DOHH2 (cell line): ENCODE data around the gene RBMXL2.

ENCODE experiments used
- H3F3A ChIP-seq: fragments of 200-600 bp; sonication (generic), shearing (Covaris generic); 2 replicates; pipeline ENCODE4 v1.6.0; 2016; ENCODE audit warnings: antibody characterized with exemption, mild to moderate bottlenecking; ENCODE audit not compliant: control insufficient read depth, insufficient read depth
- H3K27ac ChIP-seq: fragments of 200-600 bp; sonication (generic); 2 replicates; pipeline ENCODE4 v1.5.1; 2014; ENCODE audit warnings: low read depth, mild to moderate bottlenecking, low read length, moderate library complexity
- H3K27me3 ChIP-seq: fragments of 200-600 bp; sonication (generic); 2 replicates; pipeline ENCODE4 v1.6.1; 2014; ENCODE audit warnings: mild to moderate bottlenecking, low read length, mixed read lengths; ENCODE audit not compliant: control insufficient read depth
- H3K36me3 ChIP-seq: fragments of 200-600 bp; sonication (generic); 2 replicates; pipeline ENCODE4 v1.6.1; 2014; ENCODE audit warnings: mild to moderate bottlenecking, low read length, moderate library complexity, mixed read lengths; ENCODE audit not compliant: control insufficient read depth
- H3K4me1 ChIP-seq: fragments of 200-600 bp; sonication (generic); 2 replicates; pipeline ENCODE4 v1.6.1; 2014; ENCODE audit warnings: mild to moderate bottlenecking, low read length, mixed read lengths; ENCODE audit not compliant: control insufficient read depth
- H3K4me2 ChIP-seq: fragments of 200-600 bp; sonication (generic); 2 replicates; pipeline ENCODE4 v1.6.0; 2014; ENCODE audit warnings: mild to moderate bottlenecking, low read length, moderate library complexity
- H3K4me3 ChIP-seq: fragments of 200-600 bp; sonication (generic); 2 replicates; pipeline ENCODE4 v1.5.1; 2014; ENCODE audit warnings: mild to moderate bottlenecking, low read length, mixed read lengths
- H3K79me2 ChIP-seq: fragments of 200-600 bp; sonication (generic); 2 replicates; pipeline ENCODE4 v1.6.1; 2014; ENCODE audit warnings: mild to moderate bottlenecking, low read length, mixed read lengths; ENCODE audit not compliant: control insufficient read depth
- H3K9me2 ChIP-seq: fragments of 200-600 bp; sonication (generic); replicated peaks from 2 replicates; pipeline ENCODE4 v1.6.1; 2014; ENCODE audit warnings: mild to moderate bottlenecking, low read length, mixed read lengths; ENCODE audit not compliant: control insufficient read depth
- H3K9me3 ChIP-seq: fragments of 200-600 bp; sonication (generic); 2 replicates; pipeline ENCODE4 v1.6.1; 2014; ENCODE audit warnings: antibody characterized with exemption, low read length, mixed read lengths; ENCODE audit not compliant: control insufficient read depth, insufficient read depth
- H4K20me1 ChIP-seq: fragments of 200-600 bp; sonication (generic); 2 replicates; pipeline ENCODE4 v1.6.0; 2014; ENCODE audit warnings: low read depth, mild to moderate bottlenecking, antibody characterized with exemption, low read length, moderate library complexity; ENCODE audit not compliant: control insufficient read depth, insufficient read depth
- EZH2phosphoT487 ChIP-seq: fragments of 200-600 bp; sonication (generic); IDR thresholded peaks from 2 replicates; pipeline ENCODE4 v1.6.1; 2017; ENCODE audit warnings: borderline replicate concordance, mild to moderate bottlenecking, antibody characterized with exemption, low read length, moderate library complexity, mixed read lengths
- TF ChIP-seq, protein P1 (sequence below): fragments of 200-600 bp; sonication (generic); IDR thresholded peaks from one replicate; pipeline ENCODE4 v1.5.1; 2014; ENCODE audit warnings: antibody characterized with exemption, mild to moderate bottlenecking, low read depth, low read length; ENCODE audit not compliant: poor library complexity, severe bottlenecking

RBMXL2 gene

DNA sequence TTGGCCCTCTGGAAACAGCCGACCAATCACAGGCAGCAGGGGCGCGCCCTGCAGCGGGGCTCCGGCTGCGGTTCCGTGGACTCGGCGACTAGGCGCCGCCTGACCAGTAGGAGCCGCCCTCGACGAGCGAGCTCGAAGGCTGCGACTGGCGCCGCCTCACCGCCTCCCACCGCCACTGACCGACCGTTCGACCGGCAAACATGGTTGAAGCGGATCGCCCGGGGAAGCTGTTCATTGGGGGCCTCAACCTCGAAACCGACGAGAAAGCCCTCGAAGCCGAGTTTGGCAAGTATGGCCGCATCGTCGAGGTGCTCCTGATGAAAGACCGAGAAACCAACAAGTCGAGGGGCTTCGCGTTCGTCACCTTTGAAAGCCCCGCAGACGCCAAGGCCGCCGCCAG, at the start of gene RBMXL2:
Gene RBMXL2 (plus strand): TSS at position 78 of the 400 bp plus-strand sequence. CDS start 123 bp downstream, at position 201.
- peaks cover 3% of the 10 kb centered on the region; the same call in 1 of the 2 replicates for H3K9me3 ChIP-seq
- H3K79me2 ChIP-seq: no peaks in the 10 kb centered on the region
- H3F3A ChIP-seq: no peaks in the 10 kb centered on the region
- no peaks in the 10 kb centered on the region for H3K4me1 ChIP-seq
- no peak within 1 kb of the TSS for H3K4me3 ChIP-seq
- H3K9me2 ChIP-seq: no peaks in the 10 kb centered on the region
- TF ChIP-seq EZH2phosphoT487: no peak
- TF ChIP-seq, protein P1, sequence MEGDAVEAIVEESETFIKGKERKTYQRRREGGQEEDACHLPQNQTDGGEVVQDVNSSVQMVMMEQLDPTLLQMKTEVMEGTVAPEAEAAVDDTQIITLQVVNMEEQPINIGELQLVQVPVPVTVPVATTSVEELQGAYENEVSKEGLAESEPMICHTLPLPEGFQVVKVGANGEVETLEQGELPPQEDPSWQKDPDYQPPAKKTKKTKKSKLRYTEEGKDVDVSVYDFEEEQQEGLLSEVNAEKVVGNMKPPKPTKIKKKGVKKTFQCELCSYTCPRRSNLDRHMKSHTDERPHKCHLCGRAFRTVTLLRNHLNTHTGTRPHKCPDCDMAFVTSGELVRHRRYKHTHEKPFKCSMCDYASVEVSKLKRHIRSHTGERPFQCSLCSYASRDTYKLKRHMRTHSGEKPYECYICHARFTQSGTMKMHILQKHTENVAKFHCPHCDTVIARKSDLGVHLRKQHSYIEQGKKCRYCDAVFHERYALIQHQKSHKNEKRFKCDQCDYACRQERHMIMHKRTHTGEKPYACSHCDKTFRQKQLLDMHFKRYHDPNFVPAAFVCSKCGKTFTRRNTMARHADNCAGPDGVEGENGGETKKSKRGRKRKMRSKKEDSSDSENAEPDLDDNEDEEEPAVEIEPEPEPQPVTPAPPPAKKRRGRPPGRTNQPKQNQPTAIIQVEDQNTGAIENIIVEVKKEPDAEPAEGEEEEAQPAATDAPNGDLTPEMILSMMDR: no peak
- H3K27me3 ChIP-seq: peaks cover 2% of the 10 kb centered on the region; the same call in 1 of the 2 replicates
- H3K36me3 ChIP-seq: no peaks in the 10 kb centered on the region
- no peaks in the 10 kb centered on the region for H4K20me1 ChIP-seq
- no peak within 1 kb of the TSS for H3K27ac ChIP-seq
- H3K4me2 ChIP-seq: no peak within 1 kb of the TSS

DNA sequence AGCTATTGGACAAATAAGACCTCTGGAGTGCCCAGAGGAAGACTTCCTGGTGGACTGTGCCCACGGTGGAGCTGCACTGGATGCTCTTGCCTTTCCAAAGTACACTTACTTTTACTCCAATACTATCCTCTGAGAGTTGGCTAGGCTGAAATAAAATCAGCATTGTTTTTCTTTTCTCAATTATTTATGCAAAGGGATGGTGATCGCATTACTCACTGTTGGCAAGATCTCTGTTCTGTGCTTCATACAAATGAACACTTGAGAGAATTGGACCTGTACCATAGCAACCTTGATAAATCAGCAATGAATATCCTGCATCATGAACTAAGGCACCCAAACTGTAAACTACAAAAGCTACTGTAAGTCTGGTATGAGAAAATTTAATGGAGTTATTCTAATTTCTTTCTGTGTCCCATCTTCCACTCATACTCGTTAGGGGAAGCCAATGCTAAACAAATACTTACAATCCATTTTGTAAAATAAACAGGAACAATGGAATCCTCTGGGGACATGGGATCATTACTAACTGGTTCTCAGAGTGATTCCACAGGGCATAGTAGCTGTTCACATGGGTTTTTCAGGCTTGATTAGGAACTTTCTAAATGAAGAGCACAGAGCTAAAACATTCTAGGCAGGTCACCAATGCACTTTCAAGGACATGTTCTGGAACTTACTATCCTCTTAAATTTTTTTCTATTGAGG, 42.2 kb upstream of the RBMXL2 start:
- H3K27ac ChIP-seq: no peak overlapping the region
- no peak overlapping the region for H3K4me2 ChIP-seq
- no peaks in the 10 kb centered on the region for H3F3A ChIP-seq
- H3K27me3 ChIP-seq: no peaks in the 10 kb centered on the region
- no peaks in the 10 kb centered on the region for H4K20me1 ChIP-seq
- H3K9me3 ChIP-seq: no peaks in the 10 kb centered on the region
- no peaks in the 10 kb centered on the region for H3K9me2 ChIP-seq
- H3K4me3 ChIP-seq: no peak overlapping the region
- no peaks in the 10 kb centered on the region for H3K4me1 ChIP-seq
- TF ChIP-seq, protein P1: no peak
- no peak for TF ChIP-seq EZH2phosphoT487
- H3K36me3 ChIP-seq: no peaks in the 10 kb centered on the region
- no peaks in the 10 kb centered on the region for H3K79me2 ChIP-seq

DNA sequence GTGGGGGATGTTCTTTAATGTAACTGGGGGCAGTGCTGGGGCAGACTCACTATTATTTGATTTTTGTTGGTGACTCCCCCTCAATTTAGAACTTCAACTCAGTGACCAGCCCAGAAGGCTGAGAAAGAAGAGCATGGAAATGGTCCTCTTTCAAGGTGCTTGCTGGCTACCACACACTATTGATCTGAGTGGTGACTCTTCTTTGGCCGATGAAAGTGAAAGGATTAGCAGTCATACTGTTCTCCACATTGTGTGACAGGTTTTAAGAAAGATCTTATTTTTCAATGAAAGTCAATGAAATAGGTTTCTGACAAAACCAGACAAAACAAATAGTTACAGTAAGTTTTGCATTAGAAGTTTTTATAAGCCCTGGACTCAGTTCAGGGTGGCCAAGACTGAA, 38.6 kb upstream of the RBMXL2 start:
- H3K36me3 ChIP-seq: no peaks in the 10 kb centered on the region
- no peaks in the 10 kb centered on the region for H3K27me3 ChIP-seq
- H3K79me2 ChIP-seq: no peaks in the 10 kb centered on the region
- no peak overlapping the region for H3K27ac ChIP-seq
- no peaks in the 10 kb centered on the region for H3K9me3 ChIP-seq
- H3K9me2 ChIP-seq: no peaks in the 10 kb centered on the region
- H4K20me1 ChIP-seq: no peaks in the 10 kb centered on the region
- no peak overlapping the region for H3K4me2 ChIP-seq
- H3K4me3 ChIP-seq: no peak overlapping the region
- no peaks in the 10 kb centered on the region for H3K4me1 ChIP-seq
- H3F3A ChIP-seq: no peaks in the 10 kb centered on the region
- TF ChIP-seq, protein P1: no peak
- TF ChIP-seq EZH2phosphoT487: no peak
